ENCODE results near the gene PLAAT2. TPM values are rescaled to one million over a fixed set of nuclear protein-coding genes. Genes with fewer than 3 reads are reported as not detected.

The PLAAT2 gene
- total RNA-seq, 1 experiment from 2014 or later: 0.52 TPM

DNA sequence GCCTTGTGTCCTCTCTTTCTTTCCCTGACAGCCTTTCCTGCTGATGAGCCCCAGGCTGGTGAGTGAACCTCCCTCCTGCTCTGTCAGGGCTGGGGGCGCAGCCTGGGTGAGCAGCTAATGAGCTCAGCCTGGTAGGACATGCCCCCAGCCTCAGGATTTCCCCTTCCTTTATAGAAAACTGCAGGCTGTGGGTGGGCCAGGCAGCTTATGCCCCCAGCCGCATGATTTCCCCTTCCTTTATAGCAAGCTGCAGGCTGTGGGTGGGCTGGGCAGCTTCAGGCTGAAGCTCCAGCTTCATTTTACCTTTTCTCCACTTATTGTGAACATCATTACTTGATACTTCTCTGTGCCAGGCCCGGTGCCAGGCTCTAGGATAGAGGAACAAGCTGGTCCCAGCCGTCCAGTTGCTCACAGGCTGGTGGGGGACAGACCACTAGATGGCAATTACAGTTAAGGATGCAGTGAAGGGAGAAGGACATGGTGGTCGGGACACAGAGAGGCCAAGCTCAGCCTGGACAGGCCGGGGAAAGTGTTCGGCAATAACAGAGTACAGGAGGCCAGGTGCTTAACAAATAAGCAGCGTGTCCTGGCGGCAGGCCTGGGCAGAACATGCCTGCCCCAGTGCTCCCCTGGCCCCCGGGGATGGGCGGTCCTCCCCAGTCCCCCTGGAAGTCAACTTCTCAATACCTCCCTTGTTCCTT is 52.0 kb downstream of the PLAAT2 start:
- Histone ChIP-seq H3K56ac (ENCODE audit: insufficient read length, low read depth, low read length) (no peak overlapping the region), H2AFZ (ENCODE audit: low read length) (no peak overlapping the region), H3K9me3 (ENCODE audit: control insufficient read depth, low read depth, low read length) (no peaks in the 10 kb centered on the region), H4K8ac (replicated peaks; ENCODE audit: insufficient read length, low read depth, low read length) (no peak overlapping the region), H4K91ac (ENCODE audit: insufficient read length, low read depth, low read length) (no peak overlapping the region), H3K23ac (ENCODE audit: insufficient read length, low read depth, low read length) (no peak overlapping the region), H3K79me2 (ENCODE audit: insufficient read depth, low read length) (no peaks in the 10 kb centered on the region), H3K4me1 (ENCODE audit: insufficient read depth, low read length) (no peaks in the 10 kb centered on the region; the same call in 1 of the 2 replicates), H2BK12ac (ENCODE audit: insufficient read length, low read depth, low read length) (no peak overlapping the region), H2AK5ac (ENCODE audit: insufficient read length, low read length) (no peak overlapping the region), H3K4me2 (ENCODE audit: insufficient read depth, insufficient read length, low read length) (no peak overlapping the region), H2BK20ac (ENCODE audit: low read depth, low read length, poor library complexity, severe bottlenecking) (no peak overlapping the region), H2BK120ac (ENCODE audit: low read depth, low read length, poor library complexity, severe bottlenecking) (no peak overlapping the region), H3K23me2 (ENCODE audit: insufficient read length, low read depth, low read length, poor library complexity, severe bottlenecking) (no peaks in the 10 kb centered on the region), H4K20me1 (ENCODE audit: control insufficient read depth, insufficient read depth, insufficient read length) (no peaks in the 10 kb centered on the region), H3K27me3 (ENCODE audit: insufficient read depth, low read length) (no peaks in the 10 kb centered on the region), H4K5ac (ENCODE audit: insufficient read length, low read depth, low read length) (no peak overlapping the region), H2BK15ac (ENCODE audit: low read depth, low read length) (no peak overlapping the region), H3K9ac (ENCODE audit: extremely low read depth, insufficient read length, low read length) (no peak overlapping the region), H3K18ac (ENCODE audit: insufficient read length, low read depth, low read length) (no peak overlapping the region), H3T11ph (ENCODE audit: low read length) (no peak overlapping the region), H3K79me1 (ENCODE audit: insufficient read depth, low read depth, low read length, poor library complexity, severe bottlenecking) (no peaks in the 10 kb centered on the region), H3K14ac (ENCODE audit: insufficient read depth, low read length) (no peak overlapping the region), H2BK5ac (ENCODE audit: insufficient read length, low read length) (no peak overlapping the region), H3K4ac (ENCODE audit: low read depth, low read length) (no peak overlapping the region), H3K27ac (ENCODE audit: insufficient read length, low read depth, low read length) (no peak overlapping the region)
- H3K9me3 Mint-ChIP-seq: no peaks in the 10 kb centered on the region
- no peak for DNase-seq
- H3K27me3 Mint-ChIP-seq (ENCODE audit: low read depth): no peaks in the 10 kb centered on the region; the same call in 1 of the 2 replicates
- H3K4me1 Mint-ChIP-seq: peaks cover 31 to 32% of the 10 kb centered on the region in 2 experiments
- H3K4me3 Mint-ChIP-seq: no peak overlapping the region
- TF ChIP-seq, protein P1, sequence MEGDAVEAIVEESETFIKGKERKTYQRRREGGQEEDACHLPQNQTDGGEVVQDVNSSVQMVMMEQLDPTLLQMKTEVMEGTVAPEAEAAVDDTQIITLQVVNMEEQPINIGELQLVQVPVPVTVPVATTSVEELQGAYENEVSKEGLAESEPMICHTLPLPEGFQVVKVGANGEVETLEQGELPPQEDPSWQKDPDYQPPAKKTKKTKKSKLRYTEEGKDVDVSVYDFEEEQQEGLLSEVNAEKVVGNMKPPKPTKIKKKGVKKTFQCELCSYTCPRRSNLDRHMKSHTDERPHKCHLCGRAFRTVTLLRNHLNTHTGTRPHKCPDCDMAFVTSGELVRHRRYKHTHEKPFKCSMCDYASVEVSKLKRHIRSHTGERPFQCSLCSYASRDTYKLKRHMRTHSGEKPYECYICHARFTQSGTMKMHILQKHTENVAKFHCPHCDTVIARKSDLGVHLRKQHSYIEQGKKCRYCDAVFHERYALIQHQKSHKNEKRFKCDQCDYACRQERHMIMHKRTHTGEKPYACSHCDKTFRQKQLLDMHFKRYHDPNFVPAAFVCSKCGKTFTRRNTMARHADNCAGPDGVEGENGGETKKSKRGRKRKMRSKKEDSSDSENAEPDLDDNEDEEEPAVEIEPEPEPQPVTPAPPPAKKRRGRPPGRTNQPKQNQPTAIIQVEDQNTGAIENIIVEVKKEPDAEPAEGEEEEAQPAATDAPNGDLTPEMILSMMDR (conservative IDR thresholded peaks at IDR 0.05): no peak
- H3K27ac Mint-ChIP-seq: peak overlapping the region in 2 of 3 experiments; percentile 35 to 55; a peak in 1 of 7 replicates
- WGBS (ENCODE audit: extremely low coverage, insufficient read length, low lambda C conversion rate): no CpG with 5 or more reads among the region's 11 CpGs
- no peaks in the 10 kb centered on the region for H3K36me3 Mint-ChIP-seq (ENCODE audit: insufficient read depth in 1 of 3, low read depth in 3 of 3)
